SU-DHL-6 (cell line): Measurements from ENCODE around the gene CPN1.

Source experiments
- H2AFZ ChIP-seq: fragments of 200-600 bp; sonication (generic); 2 replicates; pipeline ENCODE4 v1.6.1; 2014; ENCODE audit warnings: low read depth, mild to moderate bottlenecking, moderate library complexity, mixed read lengths, antibody characterized with exemption, low read length; ENCODE audit not compliant: severe bottlenecking
- H3F3A ChIP-seq: fragments of 200-600 bp; shearing (Covaris generic); 2 replicates; pipeline ENCODE4 v1.6.0; 2016; ENCODE audit warnings: antibody characterized with exemption, mild to moderate bottlenecking; ENCODE audit not compliant: insufficient read depth
- H3K27ac ChIP-seq: fragments of 200-600 bp; sonication (generic); 2 replicates; pipeline ENCODE4 v1.5.1; 2016; ENCODE audit warnings: low read depth, mild to moderate bottlenecking, low read length, moderate library complexity, mixed read lengths
- H3K27me3 ChIP-seq: fragments of 200-600 bp; sonication (generic), shearing (Covaris generic); 2 replicates; pipeline ENCODE4 v1.6.0; 2014; ENCODE audit warnings: mild to moderate bottlenecking, low read length
- H3K36me3 ChIP-seq: fragments of 200-600 bp; sonication (generic); 2 replicates; pipeline ENCODE4 v1.6.1; 2014; ENCODE audit warnings: mild to moderate bottlenecking, low read length, mixed read lengths
- H3K4me2 ChIP-seq: fragments of 300-600, 200-600 bp; shearing (Covaris generic), sonication (generic); 2 replicates; pipeline ENCODE4 v1.6.0; 2014; ENCODE audit warnings: low read length, low read depth, mild to moderate bottlenecking; ENCODE audit not compliant: poor library complexity, severe bottlenecking
- H3K4me3 ChIP-seq: fragments of 200-600 bp; sonication (generic); 2 replicates; pipeline ENCODE4 v1.5.1; 2014; ENCODE audit warnings: antibody characterized with exemption, low read length, mild to moderate bottlenecking, mixed read lengths; ENCODE audit not compliant: insufficient read depth, poor library complexity, severe bottlenecking
- H3K79me2 ChIP-seq: fragments of 200-600 bp; sonication (generic); 2 replicates; pipeline ENCODE4 v1.6.1; 2014; ENCODE audit warnings: mild to moderate bottlenecking, low read length, moderate library complexity; ENCODE audit not compliant: insufficient read depth
- H3K9ac ChIP-seq: fragments of 200-600 bp; sonication (generic); 2 replicates; pipeline ENCODE4 v1.7.0; 2014; ENCODE audit warnings: mild to moderate bottlenecking, low read length
- H3K9me2 ChIP-seq: fragments of 200-600 bp; sonication (generic); replicated peaks from 2 replicates; pipeline ENCODE4 v1.6.1; 2014; ENCODE audit warnings: low read length; ENCODE audit not compliant: insufficient read depth
- H3K9me3 ChIP-seq: fragments of 200-600 bp; sonication (generic); 2 replicates; pipeline ENCODE4 v1.6.1; 2014; ENCODE audit warnings: low read length, mixed read lengths; ENCODE audit not compliant: insufficient read depth
- H4K20me1 ChIP-seq: fragments of 200-600 bp; sonication (generic); 2 replicates; pipeline ENCODE4 v1.6.1; 2014; ENCODE audit warnings: low read depth, mild to moderate bottlenecking, antibody characterized with exemption, low read length, moderate library complexity, mixed read lengths
- EZH2phosphoT487 ChIP-seq: fragments of 200-600 bp; sonication (generic), shearing (Covaris generic); conservative IDR thresholded peaks from 2 replicates; pipeline ENCODE4 v1.6.1; 2018; ENCODE audit warnings: mild to moderate bottlenecking, antibody characterized with exemption, low read length, moderate library complexity, mixed read lengths
- TF ChIP-seq, protein P1 (sequence below): fragments of 200-600 bp; sonication (generic); IDR thresholded peaks from one replicate; pipeline ENCODE4 v1.5.1; 2017; ENCODE audit warnings: antibody characterized with exemption, mild to moderate bottlenecking, low read length, moderate library complexity; ENCODE audit not compliant: insufficient read depth, poor library complexity, severe bottlenecking

Gene CPN1

DNA sequence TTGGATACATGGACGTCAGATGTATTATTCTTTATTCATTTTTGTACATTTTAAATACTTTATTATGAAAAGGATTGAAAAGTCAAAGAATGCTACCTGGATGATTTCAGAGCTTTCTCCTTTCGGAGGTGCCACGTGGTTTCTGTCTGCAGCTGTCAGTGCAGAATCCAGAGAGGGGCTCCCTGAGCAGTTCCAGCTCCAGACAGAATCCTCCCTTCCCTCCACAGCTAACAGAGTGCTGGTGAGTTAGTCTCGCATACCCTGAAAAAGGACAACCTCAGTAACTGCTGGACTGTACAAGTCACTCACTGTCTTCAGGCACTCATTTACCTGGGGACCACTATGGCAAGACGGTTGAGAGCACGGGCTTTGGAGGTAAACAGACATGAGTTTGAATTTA lies 82.8 kb downstream of the CPN1 start:
- Histone ChIP-seq H3F3A (no peaks in the 10 kb centered on the region), H3K79me2 (peaks cover 3% of the 10 kb centered on the region; the same call in 1 of the 2 replicates), H3K4me3 (no peak overlapping the region), H4K20me1 (no peaks in the 10 kb centered on the region), H3K9me2 (no peaks in the 10 kb centered on the region), H3K27me3 (no peaks in the 10 kb centered on the region), H3K4me2 (no peak overlapping the region), H2AFZ (no peak overlapping the region), H3K27ac (no peak overlapping the region), H3K9me3 (no peaks in the 10 kb centered on the region), H3K36me3 (no peaks in the 10 kb centered on the region), H3K9ac (no peak overlapping the region)
- TF ChIP-seq EZH2phosphoT487, result no peak
- TF ChIP-seq, protein P1, sequence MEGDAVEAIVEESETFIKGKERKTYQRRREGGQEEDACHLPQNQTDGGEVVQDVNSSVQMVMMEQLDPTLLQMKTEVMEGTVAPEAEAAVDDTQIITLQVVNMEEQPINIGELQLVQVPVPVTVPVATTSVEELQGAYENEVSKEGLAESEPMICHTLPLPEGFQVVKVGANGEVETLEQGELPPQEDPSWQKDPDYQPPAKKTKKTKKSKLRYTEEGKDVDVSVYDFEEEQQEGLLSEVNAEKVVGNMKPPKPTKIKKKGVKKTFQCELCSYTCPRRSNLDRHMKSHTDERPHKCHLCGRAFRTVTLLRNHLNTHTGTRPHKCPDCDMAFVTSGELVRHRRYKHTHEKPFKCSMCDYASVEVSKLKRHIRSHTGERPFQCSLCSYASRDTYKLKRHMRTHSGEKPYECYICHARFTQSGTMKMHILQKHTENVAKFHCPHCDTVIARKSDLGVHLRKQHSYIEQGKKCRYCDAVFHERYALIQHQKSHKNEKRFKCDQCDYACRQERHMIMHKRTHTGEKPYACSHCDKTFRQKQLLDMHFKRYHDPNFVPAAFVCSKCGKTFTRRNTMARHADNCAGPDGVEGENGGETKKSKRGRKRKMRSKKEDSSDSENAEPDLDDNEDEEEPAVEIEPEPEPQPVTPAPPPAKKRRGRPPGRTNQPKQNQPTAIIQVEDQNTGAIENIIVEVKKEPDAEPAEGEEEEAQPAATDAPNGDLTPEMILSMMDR, result no peak

- Histone ChIP-seq H3K79me2 (no peaks in the 10 kb centered on the region), H3K9me3 (no peaks in the 10 kb centered on the region), H4K20me1 (no peaks in the 10 kb centered on the region), H2AFZ (no peak overlapping the region), H3K4me2 (no peak overlapping the region), H3K27me3 (no peaks in the 10 kb centered on the region), H3K9me2 (no peaks in the 10 kb centered on the region), H3F3A (no peaks in the 10 kb centered on the region), H3K9ac (no peak overlapping the region), H3K4me3 (no peak overlapping the region), H3K36me3 (no peaks in the 10 kb centered on the region), H3K27ac (no peak overlapping the region)
- TF ChIP-seq, protein P1, result no peak
- TF ChIP-seq EZH2phosphoT487, result no peak
These were observed 84.7 kb downstream of the CPN1 start for GRCh38 chr10:99996671-99997648.

- H3K9me3 ChIP-seq, result no peaks in the 10 kb centered on the region
- no peaks in the 10 kb centered on the region for H4K20me1 ChIP-seq
- H3K9me2 ChIP-seq, result no peaks in the 10 kb centered on the region
- H3K4me2 ChIP-seq, result no peak overlapping the region
- H2AFZ ChIP-seq, result no peak overlapping the region
- no peak overlapping the region for H3K9ac ChIP-seq
- no peak overlapping the region for H3K4me3 ChIP-seq
- H3K27me3 ChIP-seq, result no peaks in the 10 kb centered on the region
- no peak for TF ChIP-seq EZH2phosphoT487
- TF ChIP-seq, protein P1, result no peak
- no peaks in the 10 kb centered on the region for H3K36me3 ChIP-seq
- H3F3A ChIP-seq, result no peaks in the 10 kb centered on the region
- H3K27ac ChIP-seq, result no peak overlapping the region
- no peaks in the 10 kb centered on the region for H3K79me2 ChIP-seq
These were observed 86.0 kb downstream of the CPN1 start for GRCh38 chr10:99995713-99996112.
